ENCODE measurements around the gene ERFL. TPM values are rescaled to one million over a fixed set of nuclear protein-coding genes. Genes with fewer than 3 reads are reported as not detected.
A peak's percentile ranks its signal among the peaks of the same experiment; 100 is the strongest.

Gene ERFL
- total RNA-seq, 2 experiments from 2014 or later = 1.6 to 6.8 TPM

DNA sequence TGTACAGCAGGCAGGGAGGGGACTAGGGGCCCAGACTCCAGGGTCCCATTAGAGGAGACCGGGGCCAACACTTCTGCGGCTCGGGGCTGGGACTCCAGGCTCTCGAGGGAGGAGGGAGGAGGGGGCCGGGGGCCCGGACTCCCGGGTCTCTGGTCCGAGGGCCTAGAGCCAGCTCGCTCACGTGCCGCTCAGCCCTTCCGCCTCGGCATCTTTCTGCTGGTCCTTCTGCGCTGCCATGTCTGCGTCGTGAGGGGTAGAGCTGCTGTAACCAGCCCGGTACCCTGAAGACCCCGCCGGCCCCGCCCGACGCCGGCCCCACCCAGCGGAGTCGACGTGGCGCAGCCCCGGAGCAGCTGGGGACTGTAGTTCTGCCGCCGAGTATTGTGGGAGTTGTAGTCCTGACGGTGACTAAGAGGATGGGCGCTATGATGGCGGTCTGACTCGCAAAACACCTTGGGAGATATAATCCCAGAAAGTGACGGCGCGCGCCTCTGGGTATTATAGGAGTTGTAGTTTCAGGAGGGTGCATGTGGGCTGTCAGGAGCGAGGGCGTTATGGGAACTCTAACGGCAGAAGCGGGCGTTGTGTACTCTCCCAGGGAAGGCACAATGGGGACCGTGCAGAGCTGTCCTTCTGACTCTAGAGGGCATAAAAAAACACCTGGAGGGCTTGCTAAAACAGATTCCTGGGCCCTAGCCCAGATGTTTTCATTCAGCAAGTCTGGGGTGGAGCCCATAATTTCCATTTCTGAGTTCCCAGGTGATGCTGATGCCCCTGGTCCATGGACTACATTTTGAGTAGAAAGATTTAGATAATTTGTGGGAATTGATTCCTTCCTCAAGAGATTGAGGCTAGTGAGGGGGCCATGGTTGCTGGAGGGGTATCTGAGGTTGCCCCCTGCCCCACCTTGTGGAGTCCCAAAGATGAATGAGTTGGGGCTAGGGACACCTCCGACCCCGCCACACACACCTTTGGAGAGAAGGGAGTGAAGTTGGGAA, 31.1 kb upstream of the ERFL start, which contains the start of gene RABAC1:
Gene RABAC1, minus strand, starts transcription at position 266 of the 998 bp plus-strand sequence. Its CDS starts 29 bp downstream, at position 237.
- POLR2A ChIA-PET = interaction anchor here (0.9 to 1.1 kb wide), 2 partner anchors 84 to 100 kb away, joined by 3 to 5 read pairs; partner anchors contain the start of gene RPS19
- DNase-seq (ENCODE audit: low spot score) = peak; percentile 93
- Histone ChIP-seq H3K27ac (ENCODE audit: low read depth, low read length, poor library complexity, severe bottlenecking) (peak within 1 kb of the TSS; percentile 65), H3K4me1 (ENCODE audit: insufficient read depth, low read length, poor library complexity, severe bottlenecking) (peaks cover 19% of the 10 kb centered on the region), H3K4me3 (ENCODE audit: low read depth, low read length, poor library complexity, severe bottlenecking) (peak within 1 kb of the TSS; percentile 88), H3K36me3 (ENCODE audit: insufficient read depth, low read length) (peaks cover 23% of the 10 kb centered on the region), H4K20me1 (ENCODE audit: insufficient read depth, low read length) (no peaks in the 10 kb centered on the region), H3K9me2 (ENCODE audit: insufficient read depth, low read length) (no peaks in the 10 kb centered on the region), H3K4me2 (ENCODE audit: low read length) (peak within 1 kb of the TSS; percentile 95), H2AFZ (ENCODE audit: low read length) (peak within 1 kb of the TSS; percentile 32; the same call in 1 of the 2 replicates), H3K79me2 (ENCODE audit: insufficient read depth, low read depth, low read length) (peaks cover 4% of the 10 kb centered on the region; the same call in 1 of the 2 replicates), H3K9me3 (ENCODE audit: low read length) (no peaks in the 10 kb centered on the region)
- BruUV-seq (replicated peaks) = no TSS peak
- intact Hi-C loops (cut with micrococcal nuclease; ENCODE audit: unreplicated experiment) = loop anchor here (2.0 to 10.0 kb wide), 3 partner anchors 35 to 165 kb away; partner anchors contain the start of genes ATP1A3 and CEACAM3
- no peak for TF ChIP-seq EZH2phosphoT487 (IDR thresholded peaks at IDR 0.05; ENCODE audit: borderline replicate concordance, low read depth, low read length)
- TF ChIP-seq, protein P1, sequence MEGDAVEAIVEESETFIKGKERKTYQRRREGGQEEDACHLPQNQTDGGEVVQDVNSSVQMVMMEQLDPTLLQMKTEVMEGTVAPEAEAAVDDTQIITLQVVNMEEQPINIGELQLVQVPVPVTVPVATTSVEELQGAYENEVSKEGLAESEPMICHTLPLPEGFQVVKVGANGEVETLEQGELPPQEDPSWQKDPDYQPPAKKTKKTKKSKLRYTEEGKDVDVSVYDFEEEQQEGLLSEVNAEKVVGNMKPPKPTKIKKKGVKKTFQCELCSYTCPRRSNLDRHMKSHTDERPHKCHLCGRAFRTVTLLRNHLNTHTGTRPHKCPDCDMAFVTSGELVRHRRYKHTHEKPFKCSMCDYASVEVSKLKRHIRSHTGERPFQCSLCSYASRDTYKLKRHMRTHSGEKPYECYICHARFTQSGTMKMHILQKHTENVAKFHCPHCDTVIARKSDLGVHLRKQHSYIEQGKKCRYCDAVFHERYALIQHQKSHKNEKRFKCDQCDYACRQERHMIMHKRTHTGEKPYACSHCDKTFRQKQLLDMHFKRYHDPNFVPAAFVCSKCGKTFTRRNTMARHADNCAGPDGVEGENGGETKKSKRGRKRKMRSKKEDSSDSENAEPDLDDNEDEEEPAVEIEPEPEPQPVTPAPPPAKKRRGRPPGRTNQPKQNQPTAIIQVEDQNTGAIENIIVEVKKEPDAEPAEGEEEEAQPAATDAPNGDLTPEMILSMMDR (conservative IDR thresholded peaks at IDR 0.05; ENCODE audit: low read length) = peak; percentile 76
- CTCF ChIA-PET (ENCODE audit: unreplicated experiment) = no interaction called here

DNA sequence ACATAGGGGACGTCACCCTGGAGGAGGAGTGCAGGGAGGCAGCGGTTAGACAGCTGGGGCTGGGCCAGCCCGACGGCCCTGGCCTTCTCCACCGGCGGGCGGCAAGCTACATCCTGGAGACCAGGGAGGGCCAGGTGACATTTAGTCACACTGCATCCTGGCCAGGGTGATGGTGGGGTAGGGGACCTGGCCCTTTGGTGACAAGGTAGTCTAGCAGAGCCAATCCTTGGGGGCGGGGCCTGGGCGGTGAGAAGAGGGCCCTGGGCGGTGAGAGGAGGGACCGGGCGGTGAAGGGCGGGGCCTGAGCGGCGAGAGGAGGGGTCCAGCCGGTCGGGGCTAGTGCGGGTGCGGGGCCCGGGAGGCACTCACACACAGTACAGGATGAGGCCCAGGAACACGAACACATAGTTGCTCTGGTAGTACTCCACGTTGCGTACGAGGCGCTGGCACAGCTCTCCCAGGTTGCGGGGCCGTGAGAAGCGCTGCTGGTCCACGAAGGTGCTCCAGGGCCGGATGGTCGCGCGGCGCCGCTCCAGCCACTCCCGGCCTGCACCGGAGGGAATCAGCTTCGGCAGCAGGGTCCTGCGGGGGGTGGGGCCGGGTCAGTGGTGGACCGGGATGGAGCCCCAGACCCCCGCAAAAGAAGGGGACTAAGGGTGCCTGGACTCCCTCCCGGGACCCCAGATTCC, 30.3 kb upstream of the ERFL start:
- peak overlapping the region; percentile 32; the same call in 1 of the 2 replicates for H2AFZ ChIP-seq (ENCODE audit: low read length)
- peaks cover 19% of the 10 kb centered on the region for H3K4me1 ChIP-seq (ENCODE audit: insufficient read depth, low read length, poor library complexity, severe bottlenecking)
- CTCF ChIA-PET (ENCODE audit: unreplicated experiment) = no interaction called here
- H4K20me1 ChIP-seq (ENCODE audit: insufficient read depth, low read length) = no peaks in the 10 kb centered on the region
- peak overlapping the region; percentile 65 for H3K27ac ChIP-seq (ENCODE audit: low read depth, low read length, poor library complexity, severe bottlenecking)
- H3K9me3 ChIP-seq (ENCODE audit: low read length) = no peaks in the 10 kb centered on the region
- TF ChIP-seq EZH2phosphoT487 (IDR thresholded peaks at IDR 0.05; ENCODE audit: borderline replicate concordance, low read depth, low read length) = no peak
- TF ChIP-seq, protein P1 (conservative IDR thresholded peaks at IDR 0.05; ENCODE audit: low read length) = no peak
- peak overlapping the region; percentile 88 for H3K4me3 ChIP-seq (ENCODE audit: low read depth, low read length, poor library complexity, severe bottlenecking)
- peaks cover 4% of the 10 kb centered on the region; the same call in 1 of the 2 replicates for H3K79me2 ChIP-seq (ENCODE audit: insufficient read depth, low read depth, low read length)
- intact Hi-C loops (cut with micrococcal nuclease; ENCODE audit: unreplicated experiment) = loop anchor here (1.0 to 10.0 kb wide), 4 partner anchors 36 to 164 kb away; partner anchors contain the start of genes ATP1A3 and CEACAM3
- POLR2A ChIA-PET = interaction anchor here (1.1 kb wide), 2 partner anchors 13 to 99 kb away, joined by 4 to 5 read pairs; partner anchors contain the start of gene RPS19
- peak overlapping the region; percentile 95 for H3K4me2 ChIP-seq (ENCODE audit: low read length)
- DNase-seq (ENCODE audit: low spot score) = peak; percentile 81
- no peaks in the 10 kb centered on the region for H3K9me2 ChIP-seq (ENCODE audit: insufficient read depth, low read length)
- H3K36me3 ChIP-seq (ENCODE audit: insufficient read depth, low read length) = peaks cover 26% of the 10 kb centered on the region
- BruUV-seq (replicated peaks) = TSS peak; percentile 77

Measured in OCI-LY7 (cell line).